SK-N-SH (cell line): ENCODE results near the gene NHERF2. TPM values are rescaled to one million over a fixed set of nuclear protein-coding genes. Genes with fewer than 3 reads are reported as not detected.

Experiments
- CTCF ChIA-PET: fragments of 300-600, 350-600 bp; formaldehyde crosslinking; extraction: SDS; loops from one replicate; lab custom pipeline; 2021; lab: Yijun Ruan, JAX
- POLR2A ChIA-PET: fragments of 350-600 bp; sonication (Branson Sonifier 250); formaldehyde crosslinking; extraction: SDS; loops from one replicate; lab custom pipeline; 2020; ENCODE audit warnings: antibody characterized with exemption, inconsistent platforms; lab: Yijun Ruan, JAX
- DNase-seq: peaks from one replicate; pipeline ENCODE4 v3.0.0; 2012
- H2AFZ ChIP-seq: fragments of 200-600 bp; sonication (generic); 2 replicates; pipeline ENCODE4 v1.8.1; 2016; ENCODE audit warnings: antibody characterized with exemption, mild to moderate bottlenecking, low read depth
- H3F3A ChIP-seq: fragments of 200-600 bp; sonication (generic); replicated peaks from 2 replicates; pipeline ENCODE3; 2016; ENCODE audit warnings: antibody characterized with exemption, mild to moderate bottlenecking; ENCODE audit not compliant: insufficient read depth
- H3K27ac ChIP-seq, 2 experiments: fragments of 200-500 bp in 1 of 2; fragments of 200-600 bp in 1 of 2; sonication (Bioruptor generic) in 1 of 2; sonication (generic), shearing (Covaris generic) in 1 of 2; 2 replicates each; pipeline versions ENCODE4 v1.5.1 to v1.6.1; 2014 to 2016; ENCODE audit warnings: low read depth in 2 of 2, inconsistent platforms in 1 of 2, low read length in 1 of 2, mild to moderate bottlenecking in 1 of 2, mixed read lengths in 1 of 2
- H3K27me3 ChIP-seq: fragments of 200-600 bp; sonication (generic), shearing (Covaris generic); 2 replicates; pipeline ENCODE4 v1.6.1; 2016; ENCODE audit warnings: mixed run types; ENCODE audit not compliant: insufficient read depth
- H3K36me3 ChIP-seq, 2 experiments: fragments of 200-500 bp in 1 of 2; fragments of 200-600 bp in 1 of 2; sonication (Bioruptor generic) in 1 of 2; sonication (generic) in 1 of 2; replicated peaks in 1 of 2; 2 replicates each; pipeline versions ENCODE3 to v1.5.1; 2014 to 2016; ENCODE audit warnings: low read length in 1 of 2, mild to moderate bottlenecking in 1 of 2; ENCODE audit not compliant: insufficient read depth in 2 of 2, control insufficient read depth in 1 of 2
- H3K4me1 ChIP-seq, 2 experiments: fragments of 200-500 bp in 1 of 2; fragments of 200-600 bp in 1 of 2; sonication (Bioruptor generic) in 1 of 2; sonication (generic), shearing (Covaris generic) in 1 of 2; 2 replicates each; pipeline versions ENCODE4 v1.5.1 to v1.6.1; 2014 to 2016; ENCODE audit warnings: low read depth in 1 of 2, low read length in 1 of 2, mixed run types in 1 of 2; ENCODE audit not compliant: insufficient read depth in 2 of 2, control insufficient read depth in 1 of 2
- H3K4me2 ChIP-seq: fragments of 200-600 bp; sonication (generic), shearing (Covaris generic); 2 replicates; pipeline ENCODE4 v1.6.1; 2017; ENCODE audit warnings: mixed run types
- H3K4me3 ChIP-seq, 2 experiments: fragments of 200-500 bp in 1 of 2; fragments of 200-600 bp in 1 of 2; sonication (Bioruptor generic) in 1 of 2; sonication (generic), shearing (Covaris generic) in 1 of 2; 2 replicates each; pipeline versions ENCODE4 v1.5.1 to v1.8.1; 2014 to 2016; ENCODE audit warnings: low read depth in 2 of 2, inconsistent platforms in 1 of 2, low read length in 1 of 2, mild to moderate bottlenecking in 1 of 2, mixed read lengths in 1 of 2, moderate library complexity in 1 of 2
- H3K79me2 ChIP-seq: fragments of 200-600 bp; sonication (generic); 2 replicates; pipeline ENCODE4 v1.8.1; 2017; ENCODE audit warnings: mild to moderate bottlenecking; ENCODE audit not compliant: insufficient read depth
- H3K9ac ChIP-seq: fragments of 200-600 bp; sonication (generic); 2 replicates; pipeline ENCODE4 v1.6.1; 2017; ENCODE audit warnings: mixed run types
- H3K9me2 ChIP-seq: fragments of 200-600 bp; sonication (generic); 2 replicates; pipeline ENCODE4 v1.6.1; 2017; ENCODE audit warnings: mixed run types
- H3K9me3 ChIP-seq: fragments of 200-600 bp; sonication (generic); 2 replicates; pipeline ENCODE4 v1.6.1; 2017; ENCODE audit warnings: mixed run types, mild to moderate bottlenecking, moderate library complexity
- H4K20me1 ChIP-seq: fragments of 200-600 bp; sonication (generic); 2 replicates; pipeline ENCODE4 v1.6.1; 2017; ENCODE audit warnings: mild to moderate bottlenecking, mixed run types; ENCODE audit not compliant: insufficient read depth
- CHD2 ChIP-seq: fragments of 150-350 bp; IDR thresholded peaks from 2 replicates; pipeline ENCODE4 v1.6.1; 2018; ENCODE audit warnings: low read length; ENCODE audit not compliant: partially characterized antibody
- EZH2phosphoT487 ChIP-seq: fragments of 200-600 bp; sonication (generic); IDR thresholded peaks from 2 replicates; pipeline ENCODE4 v1.6.1; 2017; ENCODE audit warnings: low read depth, mixed run types, mild to moderate bottlenecking, antibody characterized with exemption, moderate library complexity, borderline replicate concordance
- FOSL2 ChIP-seq: IDR thresholded peaks from 2 replicates; pipeline ENCODE4 v1.4.0; 2012; ENCODE audit warnings: low read depth, mild to moderate bottlenecking, moderate library complexity, borderline replicate concordance
- FOXM1 ChIP-seq: IDR thresholded peaks from 2 replicates; pipeline ENCODE4 v1.4.0; 2012; ENCODE audit warnings: low read depth, mild to moderate bottlenecking
- GATA2 ChIP-seq: sonication (generic); formaldehyde crosslinking; IDR thresholded peaks from 2 replicates; pipeline ENCODE4 v1.5.0; 2020; ENCODE audit warnings: mild to moderate bottlenecking, missing genetic modification reagents
- JUND ChIP-seq: IDR thresholded peaks from 2 replicates; pipeline ENCODE4 v1.4.0; 2012
- MEF2A ChIP-seq: IDR thresholded peaks from 2 replicates; pipeline ENCODE4 v1.4.0; 2012; ENCODE audit warnings: low read depth, borderline replicate concordance
- NRF1 ChIP-seq: IDR thresholded peaks from 2 replicates; pipeline ENCODE4 v1.6.1; 2012; ENCODE audit warnings: low read depth, mild to moderate bottlenecking, low read length
- POLR2AphosphoS5 ChIP-seq: IDR thresholded peaks from 2 replicates; pipeline ENCODE4 v1.6.1; 2012; ENCODE audit warnings: low read depth, low read length
- RAD21 ChIP-seq: IDR thresholded peaks from 2 replicates; pipeline ENCODE4 v1.6.1; 2012; ENCODE audit warnings: mild to moderate bottlenecking, low read length
- REST ChIP-seq: IDR thresholded peaks from 2 replicates; pipeline ENCODE4 v1.6.1; 2012; ENCODE audit warnings: mild to moderate bottlenecking, low read depth, low read length, moderate library complexity
- RFX5 ChIP-seq: IDR thresholded peaks from 2 replicates; pipeline ENCODE4 v1.6.1; 2012; ENCODE audit warnings: mild to moderate bottlenecking, improper control_type of control experiment, low read length
- RXRA ChIP-seq: IDR thresholded peaks from 2 replicates; pipeline ENCODE4 v1.4.0; 2012; ENCODE audit warnings: low read depth, mild to moderate bottlenecking, borderline replicate concordance
- SIN3A ChIP-seq: IDR thresholded peaks from 2 replicates; pipeline ENCODE4 v1.6.1; 2012; ENCODE audit warnings: low read depth, mild to moderate bottlenecking, low read length, moderate library complexity, borderline replicate concordance
- SMC3 ChIP-seq: IDR thresholded peaks from 2 replicates; pipeline ENCODE4 v1.6.1; 2012; ENCODE audit warnings: low read depth, low read length, improper control_type of control experiment
- TAF1 ChIP-seq: IDR thresholded peaks from 2 replicates; pipeline ENCODE4 v1.6.1; 2012; ENCODE audit warnings: low read depth, mild to moderate bottlenecking, low read length, moderate library complexity, borderline replicate concordance
- TEAD4 ChIP-seq: IDR thresholded peaks from 2 replicates; pipeline ENCODE4 v1.4.0; 2012; ENCODE audit warnings: mild to moderate bottlenecking, borderline replicate concordance; ENCODE audit not compliant: insufficient read depth
- USF1 ChIP-seq: IDR thresholded peaks from 2 replicates; pipeline ENCODE4 v1.4.0; 2012; ENCODE audit warnings: low read depth, borderline replicate concordance
- ZBTB33 ChIP-seq: IDR thresholded peaks from 2 replicates; pipeline ENCODE4 v1.4.0; 2012; ENCODE audit warnings: low read depth, borderline replicate concordance
- WGBS: methylation state at CpG from one replicate; pipeline ENCODE4 v1.1.6; 2017; ENCODE audit warnings: low lambda C conversion rate; 5-methylcytosine and 5-hydroxymethylcytosine counted together
- polyA plus RNA-seq, 3 experiments: library from polyadenylated mRNA; depleted of rRNA; stranded (reverse); fragments of >200 nt; gene quantifications; 2 replicates each; pipeline ENCODE4 v1.2.3, GENCODE V29; 2012

Gene NHERF2
- polyA plus RNA-seq, 1 of the 3 experiments (the other 2 are of a cell fraction), result 53.8 TPM

GRCh38 chr16:1981398-1981836, 45.3 kb upstream of the NHERF2 start, which contains the start of gene NOXO1 (continued):
- no peak for TF ChIP-seq ZBTB33
- TF ChIP-seq FOXM1, result no peak
- TF ChIP-seq POLR2AphosphoS5, result no peak

- DNase-seq, result no peak
Measured at GRCh38 chr16:1982013-1982433, 44.7 kb upstream of the NHERF2 start.

More at GRCh38 chr16:1982013-1982433, 44.7 kb upstream of the NHERF2 start:
- no peaks in the 10 kb centered on the region for H3K9me3 ChIP-seq
- peaks cover 15% of the 10 kb centered on the region for H3F3A ChIP-seq
- POLR2A ChIA-PET, result interaction anchor here (0.7 to 2.2 kb wide), 2 partner anchors 17 to 85 kb away, joined by 3 to 12 read pairs; partner anchors contain the start of gene RPS2
- no peak overlapping the region for H3K27ac ChIP-seq
- no peak overlapping the region for H3K4me2 ChIP-seq
- H2AFZ ChIP-seq, result no peak overlapping the region
- H3K79me2 ChIP-seq, result peaks cover 19% of the 10 kb centered on the region; the same call in 1 of the 2 replicates
- H3K4me3 ChIP-seq, result no peak overlapping the region
- WGBS, result 14% methylated on average over 1 of the region's 5 CpGs
- H3K4me1 ChIP-seq, result peaks cover 8 to 20% of the 10 kb centered on the region in 2 experiments; a peak in 2 of 4 replicates
- no peaks in the 10 kb centered on the region for H3K9me2 ChIP-seq
- H4K20me1 ChIP-seq, result no peaks in the 10 kb centered on the region
- H3K9ac ChIP-seq, result no peak overlapping the region
- TF ChIP-seq SIN3A (no peak), TEAD4 (no peak), MEF2A (no peak), TAF1 (no peak), ZBTB33 (no peak), USF1 (no peak), CHD2 (no peak), RFX5 (no peak), FOSL2 (no peak), POLR2AphosphoS5 (no peak), RAD21 (no peak), NRF1 (no peak), EZH2phosphoT487 (no peak), GATA2 (CRISPR knock-in tag) (no peak), REST (no peak), RXRA (no peak), JUND (no peak), SMC3 (no peak)
- no peaks in the 10 kb centered on the region for H3K27me3 ChIP-seq
- peaks cover 5 to 31% of the 10 kb centered on the region in 2 experiments for H3K36me3 ChIP-seq
- CTCF ChIA-PET, result interaction anchor here (0.7 to 3.3 kb wide), 7 partner anchors 10 to 119 kb away, joined by 3 to 19 read pairs (median 3); partner anchors contain the start of genes RPS2 and TBL3
